Lung (tissue), 12 donors: ENCODE measurements around the gene CD24. TPM values are rescaled to one million over a fixed set of nuclear protein-coding genes. Genes with fewer than 3 reads are reported as not detected.
"Not testable (repeated sequence)": the region's sequence is repeated elsewhere in the genome, so short reads cannot be mapped to it uniquely, and the experiment has no call there.

ENCODE experiments used
- ATAC-seq: fragments of 200-7000 bp; cut with Tn5 transposase; one replicate; pipeline ENCODE4 v1.9.1; 2020; ENCODE audit warnings: moderate number of reproducible peaks; ENCODE audit not compliant: insufficient read depth, low FRiP score
- DNase-seq, 3 donors: peaks; one replicate each; pipeline ENCODE4 v3.0.0-alpha.2; 2013 to 2017
- H3K27ac ChIP-seq, 2 donors: one replicate each; pipeline ENCODE4 v1.5.1; 2013; ENCODE audit warnings: mild to moderate bottlenecking in 2 of 2, moderate library complexity in 2 of 2, control low read depth in 1 of 2, inconsistent platforms in 1 of 2, low read depth in 1 of 2, low read length in 1 of 2
- H3K27me3 ChIP-seq, 3 donors: one replicate each; pipeline ENCODE4 v1.5.1; 2013; ENCODE audit warnings: low read length in 2 of 3; ENCODE audit not compliant: control insufficient read depth in 3 of 3, insufficient read depth in 3 of 3
- H3K36me3 ChIP-seq, 4 donors: one replicate each; pipeline ENCODE4 v1.5.1; 2013; ENCODE audit warnings: low read length in 4 of 4, mild to moderate bottlenecking in 1 of 4, moderate library complexity in 1 of 4; ENCODE audit not compliant: control insufficient read depth in 4 of 4, insufficient read depth in 4 of 4
- H3K4me1 ChIP-seq, 5 donors: one replicate each; pipeline ENCODE4 v1.5.1; 2013; ENCODE audit warnings: low read length in 5 of 5, mild to moderate bottlenecking in 2 of 5, moderate library complexity in 1 of 5; ENCODE audit not compliant: control insufficient read depth in 5 of 5, insufficient read depth in 5 of 5
- H3K4me3 ChIP-seq: one replicate; pipeline ENCODE4 v1.5.1; 2013; ENCODE audit warnings: mild to moderate bottlenecking, control low read depth, moderate library complexity
- H3K9ac ChIP-seq, 2 donors: one replicate each; pipeline ENCODE4 v1.5.1; 2013; ENCODE audit warnings: low read length in 2 of 2, control low read depth in 1 of 2; ENCODE audit not compliant: insufficient read depth in 1 of 2
- H3K9me3 ChIP-seq, 4 donors: one replicate each; pipeline ENCODE4 v1.5.1; 2013; ENCODE audit warnings: low read length in 3 of 4, mild to moderate bottlenecking in 1 of 4, moderate library complexity in 1 of 4; ENCODE audit not compliant: control insufficient read depth in 4 of 4, insufficient read depth in 3 of 4
- WGBS, 2 donors: extraction: QIAGEN DNeasy Blood & Tissue Kit; methylation state at CpG; one replicate each; pipeline ENCODE4 v1.1.7; 2013; 5-methylcytosine and 5-hydroxymethylcytosine counted together
- polyA plus RNA-seq, 2 donors: library from polyadenylated mRNA; stranded (reverse); fragments of 200-250 nt; gene quantifications; one replicate each; pipeline ENCODE4 v1.2.1, GENCODE V29; 2013
- total RNA-seq, 2 donors: library from RNA; depleted of rRNA in 1 of 2; stranded (reverse); fragments of >200 nt in 1 of 2; gene quantifications; one replicate each; pipeline ENCODE4 v1.2.1, GENCODE V29; 2014 to 2021
- TF ChIP-seq, protein P1 (sequence below): IDR thresholded peaks from 2 replicates; pipeline ENCODE4 v1.5.1; 2012; ENCODE audit warnings: mild to moderate bottlenecking; ENCODE audit errors: control extremely low read depth, extremely low read depth
- donor health status: control.
- donor health status: control.
- donor health status: Bipolar disorder and iron deficiency.
- donor health status: healthy.
- donor health status: DM: yes; HTN: yes; CAD: no.

The CD24 gene
- total and polyA plus RNA-seq, 4 donors = 44.9 to 155 (median 62.4) TPM

- ATAC-seq = no peak
- no peak overlapping the region for H3K9ac ChIP-seq
- H3K36me3 ChIP-seq = no peaks in the 10 kb centered on the region
- H3K4me1 ChIP-seq = no peaks in the 10 kb centered on the region
- peaks cover 0 to 2% (median 0%) of the 10 kb centered on the region in 4 donors for H3K9me3 ChIP-seq
- H3K4me3 ChIP-seq = no peak overlapping the region
- H3K27ac ChIP-seq = no peak overlapping the region
- 96% methylated on average over 3 of the region's 3 CpGs for WGBS, 2 donors
- no peaks in the 10 kb centered on the region for H3K27me3 ChIP-seq
- TF ChIP-seq, protein P1, sequence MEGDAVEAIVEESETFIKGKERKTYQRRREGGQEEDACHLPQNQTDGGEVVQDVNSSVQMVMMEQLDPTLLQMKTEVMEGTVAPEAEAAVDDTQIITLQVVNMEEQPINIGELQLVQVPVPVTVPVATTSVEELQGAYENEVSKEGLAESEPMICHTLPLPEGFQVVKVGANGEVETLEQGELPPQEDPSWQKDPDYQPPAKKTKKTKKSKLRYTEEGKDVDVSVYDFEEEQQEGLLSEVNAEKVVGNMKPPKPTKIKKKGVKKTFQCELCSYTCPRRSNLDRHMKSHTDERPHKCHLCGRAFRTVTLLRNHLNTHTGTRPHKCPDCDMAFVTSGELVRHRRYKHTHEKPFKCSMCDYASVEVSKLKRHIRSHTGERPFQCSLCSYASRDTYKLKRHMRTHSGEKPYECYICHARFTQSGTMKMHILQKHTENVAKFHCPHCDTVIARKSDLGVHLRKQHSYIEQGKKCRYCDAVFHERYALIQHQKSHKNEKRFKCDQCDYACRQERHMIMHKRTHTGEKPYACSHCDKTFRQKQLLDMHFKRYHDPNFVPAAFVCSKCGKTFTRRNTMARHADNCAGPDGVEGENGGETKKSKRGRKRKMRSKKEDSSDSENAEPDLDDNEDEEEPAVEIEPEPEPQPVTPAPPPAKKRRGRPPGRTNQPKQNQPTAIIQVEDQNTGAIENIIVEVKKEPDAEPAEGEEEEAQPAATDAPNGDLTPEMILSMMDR = no peak
- no peak for DNase-seq
These were observed 21.1 kb upstream of the CD24 start for GRCh38 chr6:106995640-106996039.

- not testable (repeated sequence) for H3K4me3 ChIP-seq, H3K4me1 ChIP-seq, DNase-seq, H3K9ac ChIP-seq, H3K27ac ChIP-seq, H3K9me3 ChIP-seq, ATAC-seq, H3K36me3 ChIP-seq, H3K27me3 ChIP-seq
- 48 to 58% methylated on average over 3 of the region's 3 CpGs for WGBS, 2 donors
These were observed 15.2 kb upstream of the CD24 start for GRCh38 chr6:106989737-106990136.

DNA sequence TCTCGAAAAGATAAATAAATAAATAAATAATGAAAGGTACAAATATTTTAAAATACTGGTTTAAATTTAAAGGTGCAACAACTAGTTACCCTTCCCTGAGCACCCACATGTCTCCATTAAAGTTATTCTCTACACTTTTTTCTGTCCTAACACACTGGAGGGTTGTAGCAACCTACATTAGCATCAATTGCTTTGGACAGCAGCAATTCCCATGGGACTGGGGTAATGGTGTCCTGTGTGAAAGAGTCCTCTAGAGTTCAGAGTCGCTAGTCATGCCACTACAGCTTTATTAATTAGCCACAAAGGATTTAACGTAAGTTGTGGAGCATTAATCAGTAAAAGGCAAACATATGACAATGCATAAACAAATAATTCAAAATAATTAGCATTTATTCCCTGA lies 14.1 kb upstream of the CD24 start:
- H3K27ac ChIP-seq = no peak overlapping the region

GRCh38 chr6:106981926-106982325 lies 7.4 kb upstream of the CD24 start:
- H3K36me3 ChIP-seq = no peaks in the 10 kb centered on the region
- ATAC-seq = no peak
- H3K27me3 ChIP-seq = peaks cover 0 to 10% (median under 1%) of the 10 kb centered on the region in 3 donors
- no peak overlapping the region for H3K4me3 ChIP-seq
- H3K27ac ChIP-seq = no peak overlapping the region
- TF ChIP-seq, protein P1 = no peak
- no peak overlapping the region for H3K9ac ChIP-seq
- H3K9me3 ChIP-seq = no peaks in the 10 kb centered on the region
- no peak for DNase-seq
- WGBS, 2 donors = 90 to 91% methylated on average over 4 of the region's 4 CpGs
- no peaks in the 10 kb centered on the region for H3K4me1 ChIP-seq

More for the DNA sequence above, 14.1 kb upstream of the CD24 start:
- ATAC-seq (no peak), DNase-seq (no peak)
- Histone ChIP-seq H3K9ac (no peak overlapping the region), H3K27me3 (no peaks in the 10 kb centered on the region), H3K4me1 (no peaks in the 10 kb centered on the region), H3K4me3 (no peak overlapping the region), H3K9me3 (no peaks in the 10 kb centered on the region), H3K36me3 (no peaks in the 10 kb centered on the region)
- TF ChIP-seq, protein P1 = no peak
- WGBS, 2 donors = 76 to 84% methylated on average over 3 of the region's 3 CpGs
